GM19452 (cell line): Measurements from ENCODE around the gene PLIN1.

Experiments used
- ATAC-seq: cut with Tn5 transposase; IDR thresholded peaks from one replicate; pipeline ENCODE4 v1.9.1; 2021; ENCODE audit not compliant: unreplicated experiment

PLIN1 gene

GRCh38 chr15:89672221-89673164 lies 6.7 kb downstream of the PLIN1 start:
- ATAC-seq = no peak

GRCh38 chr15:89671687-89672086 lies 7.5 kb downstream of the PLIN1 start:
- no peak for ATAC-seq

GRCh38 chr15:89670971-89671560 lies 8.1 kb downstream of the PLIN1 start:
- ATAC-seq = no peak

- no peak for ATAC-seq
These were observed 9.2 kb downstream of the PLIN1 start for GRCh38 chr15:89669941-89670340.

GRCh38 chr15:89669309-89669865 lies 9.8 kb downstream of the PLIN1 start:
- no peak for ATAC-seq

- ATAC-seq = no peak
These were observed 11.0 kb downstream of the PLIN1 start for GRCh38 chr15:89668171-89668570.

GRCh38 chr15:89667706-89667960 lies 11.5 kb downstream of the PLIN1 start:
- ATAC-seq = no peak

- ATAC-seq = no peak
These were observed 12.1 kb downstream of the PLIN1 start for GRCh38 chr15:89666858-89667705.

- no peak for ATAC-seq
These were observed 12.8 kb downstream of the PLIN1 start for GRCh38 chr15:89666184-89666857.

GRCh38 chr15:89665449-89666181 lies 13.6 kb downstream of the PLIN1 start:
- ATAC-seq = no peak

- ATAC-seq = no peak
These were observed 14.5 kb downstream of the PLIN1 start for GRCh38 chr15:89664441-89665350.

GRCh38 chr15:89662893-89663626 lies 16.1 kb downstream of the PLIN1 start:
- ATAC-seq = no peak

GRCh38 chr15:89660556-89660955 lies 18.6 kb downstream of the PLIN1 start:
- ATAC-seq = no peak

- ATAC-seq = no peak
These were observed 19.9 kb downstream of the PLIN1 start for GRCh38 chr15:89659295-89659694.

- ATAC-seq = no peak
These were observed 21.4 kb downstream of the PLIN1 start for GRCh38 chr15:89657686-89658200.

GRCh38 chr15:89656116-89656815 lies 22.9 kb downstream of the PLIN1 start:
- ATAC-seq = no peak
